ENCODE results near the gene SPATA46.

Gene SPATA46

DNA sequence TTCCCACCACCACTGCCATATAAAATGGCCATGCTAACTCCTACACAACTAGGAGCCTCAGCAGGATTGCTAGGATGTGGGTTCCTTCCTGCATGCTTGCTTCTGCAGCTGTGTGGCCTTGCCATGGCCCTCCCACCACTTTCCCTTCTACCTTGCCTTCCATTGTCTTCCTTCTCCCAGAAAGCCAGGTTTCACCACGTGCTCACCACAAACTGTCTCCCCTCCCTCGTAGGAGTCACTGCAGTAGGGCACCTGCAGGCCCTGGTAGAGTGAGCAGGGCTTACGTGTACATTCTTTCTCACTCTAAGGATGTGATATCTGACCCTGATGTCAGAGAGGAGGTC lies 8.6 kb upstream of the SPATA46 start:
- H3K27ac ChIP-seq (ENCODE audit: low read length), result no peak overlapping the region
- H3K27me3 ChIP-seq (ENCODE audit: control insufficient read depth, insufficient read depth, low read length), result no peaks in the 10 kb centered on the region
- no CpG with 5 or more reads among the region's 3 CpGs for WGBS (ENCODE audit: insufficient coverage, insufficient read length)
- 0 out of 2 replicates have a peak, but pooled peaks cover 5% of the 10 kb centered on the region for H3K36me3 ChIP-seq (ENCODE audit: control insufficient read depth, insufficient read depth, low read length)
- H3K9me3 ChIP-seq (ENCODE audit: control insufficient read depth, insufficient read depth, low read length), result no peaks in the 10 kb centered on the region
- no peak overlapping the region for H3K4me3 ChIP-seq (ENCODE audit: low read length)
- no peak for DNase-seq (ENCODE audit: low read depth, low spot score)
- H3K4me1 ChIP-seq (ENCODE audit: control insufficient read depth, insufficient read depth, low read length), result no peaks in the 10 kb centered on the region

DNA sequence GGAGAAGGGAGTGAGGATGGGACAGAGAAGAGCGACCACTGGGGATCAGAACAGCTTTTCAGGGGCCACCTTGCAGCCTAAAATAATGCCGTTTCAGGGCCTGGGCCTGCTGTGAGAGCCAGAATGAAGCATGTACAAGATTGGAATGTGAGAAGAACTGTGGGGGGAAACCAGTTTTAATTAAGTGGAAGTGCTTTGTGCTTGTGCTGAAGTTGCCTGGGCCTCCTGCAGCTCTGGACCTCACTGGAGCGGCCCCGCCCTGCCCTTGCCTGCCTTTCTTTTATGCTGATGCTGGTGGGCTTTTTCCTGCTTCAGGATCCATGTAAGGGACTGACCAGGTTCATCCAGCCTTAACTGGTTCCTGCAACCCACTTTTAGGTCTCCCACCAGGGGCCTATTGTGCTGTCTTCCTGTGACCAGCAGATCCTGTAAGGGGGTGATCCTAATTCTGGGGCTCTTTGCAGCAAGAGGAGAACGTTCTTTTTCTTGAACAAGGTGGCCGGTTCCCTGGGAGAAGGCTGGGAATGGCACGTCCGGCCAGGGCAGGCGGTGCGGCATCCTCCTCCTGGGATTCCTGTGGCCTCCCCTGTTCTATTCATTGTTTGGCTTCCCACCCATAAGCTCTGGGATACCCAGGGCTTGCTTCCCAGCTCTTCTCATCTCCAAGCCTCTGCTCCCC lies 8.1 kb upstream of the SPATA46 start:
- Histone ChIP-seq H3K9me3 (ENCODE audit: control insufficient read depth, insufficient read depth, low read length) (no peaks in the 10 kb centered on the region), H3K4me1 (ENCODE audit: control insufficient read depth, insufficient read depth, low read length) (no peaks in the 10 kb centered on the region), H3K4me3 (ENCODE audit: low read length) (no peak overlapping the region), H3K27me3 (ENCODE audit: control insufficient read depth, insufficient read depth, low read length) (no peaks in the 10 kb centered on the region), H3K36me3 (ENCODE audit: control insufficient read depth, insufficient read depth, low read length) (0 out of 2 replicates have a peak, but pooled peaks cover 5% of the 10 kb centered on the region), H3K27ac (ENCODE audit: low read length) (no peak overlapping the region)
- no peak for DNase-seq (ENCODE audit: low read depth, low spot score)
- no CpG with 5 or more reads among the region's 10 CpGs for WGBS (ENCODE audit: insufficient coverage, insufficient read length)

DNA sequence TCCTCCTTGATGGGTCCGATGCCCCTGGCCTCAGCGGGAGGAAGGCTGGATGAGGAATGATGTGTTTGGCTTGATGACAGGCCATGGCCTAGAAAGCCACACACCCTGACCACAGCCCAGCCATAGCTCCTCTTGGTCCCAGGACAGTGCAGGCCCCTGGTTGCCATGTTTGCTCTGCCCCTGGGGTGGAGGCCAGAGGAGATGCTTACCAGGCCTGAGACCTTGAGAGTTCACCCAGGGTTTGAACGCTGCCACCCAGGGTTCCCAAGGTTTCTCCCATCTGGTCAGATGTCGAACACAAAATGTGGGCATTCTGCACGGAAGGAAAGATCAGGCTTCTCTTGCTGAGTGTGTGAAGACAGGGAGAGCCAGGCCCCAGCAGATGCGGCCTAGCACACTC lies 7.5 kb upstream of the SPATA46 start:
- H3K4me1 ChIP-seq (ENCODE audit: control insufficient read depth, insufficient read depth, low read length), result no peaks in the 10 kb centered on the region
- H3K36me3 ChIP-seq (ENCODE audit: control insufficient read depth, insufficient read depth, low read length), result 0 out of 2 replicates have a peak, but pooled peaks cover 5% of the 10 kb centered on the region
- WGBS (ENCODE audit: insufficient coverage, insufficient read length), result no CpG with 5 or more reads among the region's 6 CpGs
- no peak overlapping the region for H3K27ac ChIP-seq (ENCODE audit: low read length)
- no peaks in the 10 kb centered on the region for H3K9me3 ChIP-seq (ENCODE audit: control insufficient read depth, insufficient read depth, low read length)
- no peak for DNase-seq (ENCODE audit: low read depth, low spot score)
- no peaks in the 10 kb centered on the region for H3K27me3 ChIP-seq (ENCODE audit: control insufficient read depth, insufficient read depth, low read length)
- no peak overlapping the region for H3K4me3 ChIP-seq (ENCODE audit: low read length)

DNA sequence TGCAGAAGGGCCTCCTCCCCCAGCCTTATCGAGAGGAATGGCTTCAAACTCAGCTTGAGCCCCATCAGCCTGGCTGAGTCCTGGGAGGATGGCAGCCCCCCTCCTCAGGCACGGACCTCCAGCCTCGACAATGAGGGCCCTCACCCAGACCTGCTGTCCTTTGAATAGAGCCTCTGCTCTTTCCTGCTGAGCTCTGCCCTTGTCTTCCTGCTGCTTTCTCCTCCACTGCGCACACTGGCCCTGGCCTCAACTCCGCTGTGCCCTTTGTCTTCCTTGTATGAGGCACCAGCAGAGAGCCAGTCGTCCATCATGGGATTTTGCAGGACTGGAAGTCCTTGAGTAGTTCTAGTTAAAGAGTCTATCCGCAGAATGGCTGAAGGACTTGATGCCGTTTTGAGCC lies 6.9 kb upstream of the SPATA46 start:
- no peak for DNase-seq (ENCODE audit: low read depth, low spot score)
- Histone ChIP-seq H3K27me3 (ENCODE audit: control insufficient read depth, insufficient read depth, low read length) (no peaks in the 10 kb centered on the region), H3K27ac (ENCODE audit: low read length) (no peak overlapping the region), H3K4me3 (ENCODE audit: low read length) (no peak overlapping the region), H3K9me3 (ENCODE audit: control insufficient read depth, insufficient read depth, low read length) (no peaks in the 10 kb centered on the region), H3K4me1 (ENCODE audit: control insufficient read depth, insufficient read depth, low read length) (no peaks in the 10 kb centered on the region), H3K36me3 (ENCODE audit: control insufficient read depth, insufficient read depth, low read length) (0 out of 2 replicates have a peak, but pooled peaks cover 5% of the 10 kb centered on the region)
- WGBS (ENCODE audit: insufficient coverage, insufficient read length), result no CpG with 5 or more reads among the region's 8 CpGs

DNA sequence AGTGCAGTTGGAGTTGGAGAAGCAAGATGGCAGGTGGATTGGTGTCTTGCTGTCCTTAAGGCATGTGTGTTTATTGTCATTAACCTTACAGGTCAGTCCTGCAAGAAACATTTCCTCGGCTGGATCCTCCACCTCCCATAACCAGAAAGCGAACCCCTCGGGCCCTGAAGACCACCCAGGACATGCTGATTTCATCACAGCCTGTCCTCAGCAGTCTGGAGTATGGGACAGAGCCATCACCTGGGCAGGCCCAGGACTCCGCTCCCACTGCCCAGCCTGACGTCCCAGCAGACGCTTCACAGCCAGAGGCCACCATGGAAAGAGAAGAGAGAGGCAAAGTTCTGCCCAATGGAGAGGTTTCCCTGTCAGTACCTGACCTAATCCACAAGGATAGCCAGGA lies 6.4 kb upstream of the SPATA46 start:
- WGBS (ENCODE audit: insufficient coverage, insufficient read length), result no CpG with 5 or more reads among the region's 6 CpGs
- H3K4me1 ChIP-seq (ENCODE audit: control insufficient read depth, insufficient read depth, low read length), result no peaks in the 10 kb centered on the region
- H3K27ac ChIP-seq (ENCODE audit: low read length), result no peak overlapping the region
- no peak overlapping the region for H3K4me3 ChIP-seq (ENCODE audit: low read length)
- H3K27me3 ChIP-seq (ENCODE audit: control insufficient read depth, insufficient read depth, low read length), result no peaks in the 10 kb centered on the region
- 0 out of 2 replicates have a peak, but pooled peaks cover 5% of the 10 kb centered on the region for H3K36me3 ChIP-seq (ENCODE audit: control insufficient read depth, insufficient read depth, low read length)
- H3K9me3 ChIP-seq (ENCODE audit: control insufficient read depth, insufficient read depth, low read length), result no peaks in the 10 kb centered on the region
- DNase-seq (ENCODE audit: low read depth, low spot score), result no peak

DNA sequence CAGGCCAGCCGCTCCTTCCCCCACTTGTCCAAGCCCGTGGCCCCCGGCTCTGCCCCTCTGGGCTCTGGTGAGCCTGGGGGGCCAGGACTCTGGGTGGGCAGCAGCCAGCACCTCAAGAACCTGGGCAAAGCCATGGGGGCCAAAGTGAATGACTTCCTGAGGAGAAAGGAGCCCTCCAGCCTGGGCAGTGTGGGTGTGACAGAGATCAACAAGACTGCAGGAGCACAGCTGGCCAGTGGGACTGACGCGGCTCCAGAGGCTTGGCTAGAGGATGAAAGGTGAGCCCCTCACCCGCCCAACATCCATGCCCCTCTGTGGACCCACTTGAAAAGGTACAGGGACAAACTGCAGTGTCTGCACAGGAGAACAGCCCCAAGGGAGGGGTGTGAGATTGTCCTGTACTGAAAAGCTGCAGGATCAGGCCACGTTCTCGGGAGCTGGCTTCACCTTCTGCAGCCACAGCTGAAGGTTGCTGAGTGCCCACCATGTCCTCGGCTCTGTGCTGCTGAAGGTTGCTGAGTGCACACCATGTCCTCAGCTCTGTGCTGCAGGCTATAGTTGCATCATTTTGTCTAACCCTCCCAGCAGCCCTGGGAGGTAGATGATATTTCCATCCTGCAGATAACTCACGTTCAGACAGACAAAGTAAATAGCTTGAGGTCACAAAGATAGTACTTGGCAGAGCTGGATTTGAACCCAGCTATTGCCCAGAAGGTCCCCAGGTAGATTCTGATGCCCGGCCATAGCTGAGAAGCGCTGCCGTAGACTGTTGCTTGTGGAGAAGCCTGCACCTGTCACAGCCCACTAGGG lies 5.5 kb upstream of the SPATA46 start:
- Histone ChIP-seq H3K9me3 (ENCODE audit: control insufficient read depth, insufficient read depth, low read length) (no peaks in the 10 kb centered on the region), H3K27ac (ENCODE audit: low read length) (no peak overlapping the region), H3K4me3 (ENCODE audit: low read length) (no peak overlapping the region), H3K4me1 (ENCODE audit: control insufficient read depth, insufficient read depth, low read length) (no peaks in the 10 kb centered on the region), H3K27me3 (ENCODE audit: control insufficient read depth, insufficient read depth, low read length) (no peaks in the 10 kb centered on the region), H3K36me3 (ENCODE audit: control insufficient read depth, insufficient read depth, low read length) (0 out of 2 replicates have a peak, but pooled peaks cover 5% of the 10 kb centered on the region)
- no CpG with 5 or more reads among the region's 13 CpGs for WGBS (ENCODE audit: insufficient coverage, insufficient read length)
- no peak for DNase-seq (ENCODE audit: low read depth, low spot score)

DNA sequence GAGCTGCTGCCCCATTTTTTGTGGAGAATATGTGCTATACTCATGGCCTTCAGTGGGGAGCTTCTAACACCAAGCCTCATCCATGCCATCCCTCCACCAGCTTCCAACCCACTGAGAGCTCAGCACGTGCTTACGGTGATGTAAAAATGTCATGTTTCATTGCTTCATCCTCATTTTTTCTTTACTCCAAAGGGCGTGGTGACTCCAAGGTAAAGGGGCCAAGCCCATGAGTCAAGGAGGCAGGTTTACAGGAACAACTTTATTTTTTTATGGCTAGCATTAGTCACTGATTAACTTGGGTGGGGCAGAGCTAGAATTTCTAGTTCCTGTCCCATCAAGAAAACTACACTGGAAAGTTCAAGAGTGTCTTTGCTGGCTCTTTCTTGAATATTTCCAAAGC lies 4.7 kb upstream of the SPATA46 start, which contains the start of gene C1orf226:
Gene C1orf226 (plus strand): TSS at position 346 of the 400 bp plus-strand sequence. CDS start 174 bp downstream, outside the sequence.
- no CpG with 5 or more reads among the region's 3 CpGs for WGBS (ENCODE audit: insufficient coverage, insufficient read length)
- no peak within 1 kb of the TSS for H3K4me3 ChIP-seq (ENCODE audit: low read length)
- no peaks in the 10 kb centered on the region for H3K9me3 ChIP-seq (ENCODE audit: control insufficient read depth, insufficient read depth, low read length)
- no peak for DNase-seq (ENCODE audit: low read depth, low spot score)
- H3K36me3 ChIP-seq (ENCODE audit: control insufficient read depth, insufficient read depth, low read length), result 0 out of 2 replicates have a peak, but pooled peaks cover 5% of the 10 kb centered on the region
- no peaks in the 10 kb centered on the region for H3K4me1 ChIP-seq (ENCODE audit: control insufficient read depth, insufficient read depth, low read length)
- H3K27ac ChIP-seq (ENCODE audit: low read length), result no peak within 1 kb of the TSS
- H3K27me3 ChIP-seq (ENCODE audit: control insufficient read depth, insufficient read depth, low read length), result no peaks in the 10 kb centered on the region

DNA sequence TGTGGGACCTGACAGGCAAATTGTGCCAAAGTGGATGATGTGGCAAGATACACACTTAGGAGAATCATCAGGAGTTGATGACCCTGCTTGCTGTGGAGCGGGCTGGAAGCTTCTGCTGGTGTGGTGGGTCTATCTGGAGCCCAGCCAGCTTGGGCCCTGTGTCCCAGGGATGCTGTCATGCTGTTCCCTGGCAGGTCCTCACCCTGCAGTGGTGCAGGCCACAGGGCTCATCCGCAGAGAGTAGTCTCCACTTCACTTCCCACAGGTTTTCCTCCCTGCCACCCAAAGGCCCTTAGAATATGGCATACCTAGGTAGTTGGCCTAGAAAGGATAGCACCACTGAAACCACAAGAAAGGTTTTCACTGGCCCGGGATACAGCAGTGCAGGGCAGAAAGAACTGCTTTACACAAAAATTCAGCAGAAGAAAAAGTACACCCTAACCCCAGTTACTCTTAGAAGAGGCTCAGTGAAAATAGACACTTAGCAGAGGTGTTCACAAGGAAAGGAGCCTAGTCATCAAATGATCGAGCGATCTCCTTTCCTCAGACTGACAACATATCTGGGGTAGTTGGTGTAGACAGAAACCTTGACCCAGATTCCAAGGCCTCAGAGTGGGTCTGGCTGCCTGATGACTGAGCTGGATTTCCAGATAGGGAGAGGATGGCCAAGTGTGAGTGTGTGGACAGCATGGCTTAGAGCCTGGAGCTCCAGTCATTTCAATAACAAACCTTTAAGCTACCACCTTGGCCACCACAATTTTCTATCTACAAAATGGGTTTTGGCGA lies 3.6 kb upstream of the SPATA46 start:
- Histone ChIP-seq H3K4me1 (ENCODE audit: control insufficient read depth, insufficient read depth, low read length) (no peaks in the 10 kb centered on the region), H3K36me3 (ENCODE audit: control insufficient read depth, insufficient read depth, low read length) (0 out of 2 replicates have a peak, but pooled peaks cover 5% of the 10 kb centered on the region), H3K4me3 (ENCODE audit: low read length) (no peak overlapping the region), H3K27ac (ENCODE audit: low read length) (no peak overlapping the region), H3K27me3 (ENCODE audit: control insufficient read depth, insufficient read depth, low read length) (no peaks in the 10 kb centered on the region), H3K9me3 (ENCODE audit: control insufficient read depth, insufficient read depth, low read length) (no peaks in the 10 kb centered on the region)
- WGBS (ENCODE audit: insufficient coverage, insufficient read length), result no CpG with 5 or more reads among the region's 6 CpGs
- no peak for DNase-seq (ENCODE audit: low read depth, low spot score)

DNA sequence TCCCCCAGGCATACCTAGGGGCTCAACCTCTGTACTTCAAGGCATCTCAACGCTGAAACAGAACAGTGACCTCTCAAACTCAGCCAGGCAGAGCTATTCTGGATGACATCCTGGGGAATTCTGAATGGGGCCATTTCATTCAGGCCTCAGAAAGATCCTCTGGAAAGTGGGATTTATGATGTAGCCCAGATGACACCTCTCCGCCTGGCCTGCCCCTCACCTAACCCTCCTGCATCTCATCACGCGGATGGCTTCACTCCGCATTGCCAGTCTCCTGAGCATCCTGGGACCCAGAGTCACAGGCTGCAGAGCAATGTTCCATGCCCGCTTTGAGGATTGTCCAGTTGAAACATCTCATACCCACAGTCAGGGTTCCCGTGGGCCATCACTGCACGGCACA lies 1.2 kb downstream of the SPATA46 start:
- Histone ChIP-seq H3K9me3 (ENCODE audit: control insufficient read depth, insufficient read depth, low read length) (no peaks in the 10 kb centered on the region), H3K36me3 (ENCODE audit: control insufficient read depth, insufficient read depth, low read length) (no peaks in the 10 kb centered on the region), H3K27ac (ENCODE audit: low read length) (no peak overlapping the region), H3K4me3 (ENCODE audit: low read length) (no peak overlapping the region), H3K4me1 (ENCODE audit: control insufficient read depth, insufficient read depth, low read length) (no peaks in the 10 kb centered on the region), H3K27me3 (ENCODE audit: control insufficient read depth, insufficient read depth, low read length) (no peaks in the 10 kb centered on the region)
- no CpG with 5 or more reads among the region's 8 CpGs for WGBS (ENCODE audit: insufficient coverage, insufficient read length)
- no peak for DNase-seq (ENCODE audit: low read depth, low spot score)

DNA sequence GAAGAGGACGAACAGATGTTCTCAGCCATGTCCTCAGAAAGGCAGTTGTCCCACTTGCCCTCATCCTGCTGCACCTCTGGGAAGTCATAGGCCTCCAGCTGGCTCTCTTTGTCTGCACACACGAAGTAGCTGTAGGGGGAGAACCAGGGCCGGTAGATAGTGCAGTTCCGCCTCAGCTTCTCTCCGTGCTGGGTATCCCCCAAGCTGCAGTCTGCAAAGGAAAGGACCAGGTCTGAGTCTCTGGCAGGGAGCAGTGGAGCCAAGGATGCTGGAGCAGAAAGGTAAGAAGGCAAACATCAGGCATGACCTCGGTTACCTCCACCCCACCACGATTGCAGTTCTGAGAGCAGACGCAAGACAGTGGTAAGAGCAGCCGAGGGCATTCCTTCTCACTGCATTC lies 2.2 kb downstream of the SPATA46 start:
- no peaks in the 10 kb centered on the region for H3K36me3 ChIP-seq (ENCODE audit: control insufficient read depth, insufficient read depth, low read length)
- WGBS (ENCODE audit: insufficient coverage, insufficient read length), result no CpG with 5 or more reads among the region's 9 CpGs
- no peak for DNase-seq (ENCODE audit: low read depth, low spot score)
- no peaks in the 10 kb centered on the region for H3K9me3 ChIP-seq (ENCODE audit: control insufficient read depth, insufficient read depth, low read length)
- H3K27me3 ChIP-seq (ENCODE audit: control insufficient read depth, insufficient read depth, low read length), result no peaks in the 10 kb centered on the region
- H3K4me1 ChIP-seq (ENCODE audit: control insufficient read depth, insufficient read depth, low read length), result no peaks in the 10 kb centered on the region
- no peak overlapping the region for H3K27ac ChIP-seq (ENCODE audit: low read length)
- no peak overlapping the region for H3K4me3 ChIP-seq (ENCODE audit: low read length)
